ENCODE data around the gene SPRYD3.

SPRYD3 gene

DNA sequence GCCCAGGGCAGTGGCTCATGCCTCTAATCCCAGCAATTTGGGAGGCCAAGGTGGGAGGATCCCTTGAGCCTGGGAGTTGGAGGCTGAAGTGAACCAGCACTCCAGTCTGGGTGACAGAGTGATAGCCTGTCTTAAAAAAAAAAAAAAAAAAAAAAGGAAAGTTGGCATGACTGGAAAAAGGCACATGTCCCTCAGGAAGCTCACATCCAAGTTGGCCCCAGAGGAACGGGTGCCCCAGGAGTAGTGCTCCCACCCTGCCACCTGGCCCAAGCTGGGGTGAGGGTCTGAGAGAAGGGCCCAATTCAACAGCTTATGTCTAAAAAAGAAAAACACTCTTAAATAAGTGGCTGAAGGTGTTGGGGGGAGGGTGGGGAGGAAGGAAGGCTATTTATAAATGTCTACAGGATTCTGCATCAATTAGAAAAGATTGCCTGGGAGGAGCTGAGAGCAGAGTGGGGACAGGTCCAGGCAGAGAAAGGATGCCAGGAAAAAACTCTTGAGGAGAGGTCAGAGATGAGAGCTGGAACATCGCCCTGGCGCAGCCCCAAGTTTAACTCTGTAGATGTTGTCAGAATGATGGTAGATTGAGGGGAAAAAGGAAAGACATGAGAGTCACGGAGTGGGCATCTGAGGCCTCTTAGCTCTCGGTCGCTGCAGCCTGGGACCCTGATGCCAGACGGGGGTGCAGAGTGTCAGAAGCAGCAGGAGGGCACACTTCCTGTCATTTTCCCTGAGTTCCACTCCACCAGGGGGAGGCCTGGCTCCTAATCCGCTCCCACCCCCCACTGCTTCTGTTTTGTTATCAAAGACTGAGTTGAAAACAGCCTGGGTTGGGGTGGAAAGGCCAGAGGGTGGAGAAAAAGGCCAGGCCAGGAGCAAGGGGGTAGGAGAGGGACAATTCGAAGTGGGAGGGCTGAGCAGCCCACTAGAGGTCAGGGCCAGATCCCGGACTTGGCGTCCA, 7.3 kb downstream of the SPRYD3 start:
- Histone ChIP-seq H3K36me3 (ENCODE audit: insufficient read depth, low read length) (peaks cover 61% of the 10 kb centered on the region), H3K4me1 (ENCODE audit: insufficient read depth, low read length) (peaks cover 41% of the 10 kb centered on the region), H3K27me3 (ENCODE audit: control insufficient read depth in 1 of 2, insufficient read depth in 2 of 2, low read length in 2 of 2) (no peaks in the 10 kb centered on the region), H3K27ac (ENCODE audit: low read depth, low read length) (peak overlapping the region; percentile 57), H3K4me3 (ENCODE audit: low read depth in 1 of 2, low read length in 2 of 2) (no peak overlapping the region), H3K9me3 (ENCODE audit: low read length) (no peaks in the 10 kb centered on the region), H3K9ac (ENCODE audit: low read length) (no peak overlapping the region)

DNA sequence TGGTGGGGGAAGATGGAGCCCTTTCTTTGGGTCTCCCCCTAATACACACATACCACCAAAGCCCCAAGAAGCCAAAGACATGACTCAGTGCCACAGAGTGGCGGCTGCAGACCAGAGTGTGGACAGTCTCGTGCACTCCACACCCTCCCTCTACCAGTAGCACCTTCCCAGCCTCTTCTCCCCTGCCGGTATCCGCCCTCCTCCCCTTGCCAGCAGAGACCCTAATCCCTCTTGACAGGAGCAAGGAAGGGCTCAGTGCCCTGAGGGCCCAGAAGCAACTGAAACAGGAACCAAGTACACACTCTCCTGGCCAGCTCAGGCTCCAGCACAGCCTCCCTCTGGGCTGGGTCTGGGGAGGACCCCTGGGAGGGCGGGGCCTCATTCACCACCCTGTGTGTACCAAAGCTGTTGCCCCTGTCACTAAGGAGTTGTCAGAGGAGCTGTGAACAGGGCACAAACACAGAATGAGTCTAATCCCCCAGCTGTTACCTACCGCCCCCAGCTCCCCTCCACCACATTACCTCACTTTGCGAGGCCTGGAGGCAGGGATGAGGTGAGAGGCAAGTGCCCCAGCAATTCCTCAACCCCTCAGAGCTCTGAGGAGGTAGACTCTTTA, 8.2 kb downstream of the SPRYD3 start:
- no peaks in the 10 kb centered on the region for H3K9me3 ChIP-seq (ENCODE audit: low read length)
- no peak overlapping the region for H3K9ac ChIP-seq (ENCODE audit: low read length)
- H3K27ac ChIP-seq (ENCODE audit: low read depth, low read length): peak overlapping the region; percentile 30
- peaks cover 58% of the 10 kb centered on the region for H3K36me3 ChIP-seq (ENCODE audit: insufficient read depth, low read length)
- no peaks in the 10 kb centered on the region for H3K27me3 ChIP-seq (ENCODE audit: control insufficient read depth in 1 of 2, insufficient read depth in 2 of 2, low read length in 2 of 2)
- peaks cover 47% of the 10 kb centered on the region for H3K4me1 ChIP-seq (ENCODE audit: insufficient read depth, low read length)
- no peak overlapping the region for H3K4me3 ChIP-seq (ENCODE audit: low read depth in 1 of 2, low read length in 2 of 2)

DNA sequence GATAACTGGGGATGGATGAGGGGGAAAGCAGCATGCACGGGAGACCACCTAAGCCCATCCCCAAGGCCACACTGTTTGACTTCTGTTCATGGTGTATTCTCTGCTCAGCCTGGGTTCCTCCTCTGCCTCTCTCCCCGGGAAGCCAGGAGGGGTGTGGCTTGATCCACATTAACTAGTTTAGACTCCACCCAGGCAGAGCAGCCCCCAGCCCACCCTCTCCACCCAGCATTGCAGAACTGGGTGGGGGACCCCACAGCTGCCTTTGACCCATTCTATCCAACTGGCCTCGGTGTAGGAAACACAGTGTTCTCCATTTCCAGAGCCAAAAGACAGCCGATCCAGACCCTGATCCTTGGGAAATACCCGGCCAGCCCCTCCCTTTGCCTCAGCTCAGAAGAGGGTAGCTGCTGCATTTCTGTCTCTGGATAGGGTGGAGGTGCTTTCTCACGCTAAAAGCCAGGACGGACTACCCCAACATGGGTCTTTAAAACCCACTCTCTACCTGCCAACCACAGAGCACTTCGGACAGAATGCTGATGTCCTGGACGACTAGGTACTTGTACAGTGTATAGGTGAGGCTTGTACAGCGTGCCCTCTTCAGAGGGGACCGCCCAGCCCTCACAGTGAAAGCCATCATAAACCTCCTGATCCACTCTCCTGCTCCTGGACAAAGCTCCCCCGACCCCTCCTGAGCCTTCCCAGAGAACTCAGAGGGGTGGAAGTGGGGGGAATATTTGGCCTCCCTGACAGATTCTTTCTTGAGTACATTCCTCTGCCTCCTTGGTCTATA, 9.4 kb downstream of the SPRYD3 start:
- Histone ChIP-seq H3K27ac (ENCODE audit: low read depth, low read length) (no peak overlapping the region), H3K9ac (ENCODE audit: low read length) (no peak overlapping the region), H3K4me3 (ENCODE audit: low read depth in 1 of 2, low read length in 2 of 2) (no peak overlapping the region), H3K4me1 (ENCODE audit: insufficient read depth, low read length) (peaks cover 47% of the 10 kb centered on the region), H3K27me3 (ENCODE audit: control insufficient read depth in 1 of 2, insufficient read depth in 2 of 2, low read length in 2 of 2) (no peaks in the 10 kb centered on the region), H3K36me3 (ENCODE audit: insufficient read depth, low read length) (peaks cover 57% of the 10 kb centered on the region), H3K9me3 (ENCODE audit: low read length) (no peaks in the 10 kb centered on the region)

DNA sequence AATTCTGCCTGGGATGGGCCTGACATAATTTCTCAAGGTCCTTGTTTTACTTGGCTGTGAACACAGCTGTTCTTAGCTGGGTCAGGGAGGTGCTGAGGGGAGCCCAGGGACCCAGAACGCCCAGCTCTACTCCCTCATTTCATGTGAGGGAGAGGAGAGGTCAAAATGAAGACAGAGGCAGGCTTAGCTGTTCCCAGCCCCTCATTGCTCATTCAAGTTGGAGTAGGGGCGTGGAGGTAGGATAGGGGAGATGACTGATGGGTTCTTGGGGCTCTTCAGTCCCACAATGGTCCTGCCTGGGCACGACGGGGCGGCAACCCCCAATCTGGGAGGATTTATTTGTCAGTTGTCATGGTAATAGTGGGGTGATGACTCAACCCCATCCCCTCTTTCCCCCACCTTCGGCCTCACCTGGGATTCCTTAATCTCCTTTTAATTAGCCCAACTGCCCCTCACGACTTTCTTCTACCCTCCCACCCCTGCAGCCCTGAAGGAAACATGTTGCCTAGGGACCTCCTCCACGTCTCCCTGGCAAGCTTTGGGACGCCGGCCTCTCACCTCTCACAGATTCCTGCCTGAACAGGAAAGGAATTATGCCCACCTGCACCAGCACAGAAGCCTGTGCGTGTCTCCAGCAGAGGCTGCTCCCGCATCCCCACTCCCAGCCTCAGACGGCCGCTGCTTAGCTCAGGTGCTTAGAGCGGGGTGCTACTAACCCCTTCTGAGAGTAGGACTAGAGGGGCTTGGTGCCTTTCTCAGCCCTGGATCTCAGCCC, 10.2 kb downstream of the SPRYD3 start:
- H3K4me3 ChIP-seq (ENCODE audit: low read depth in 1 of 2, low read length in 2 of 2): no peak overlapping the region
- H3K4me1 ChIP-seq (ENCODE audit: insufficient read depth, low read length): peaks cover 40% of the 10 kb centered on the region
- H3K27ac ChIP-seq (ENCODE audit: low read depth, low read length): peak overlapping the region; percentile 43
- no peak overlapping the region for H3K9ac ChIP-seq (ENCODE audit: low read length)
- H3K27me3 ChIP-seq (ENCODE audit: control insufficient read depth in 1 of 2, insufficient read depth in 2 of 2, low read length in 2 of 2): no peaks in the 10 kb centered on the region
- H3K9me3 ChIP-seq (ENCODE audit: low read length): no peaks in the 10 kb centered on the region
- peaks cover 55% of the 10 kb centered on the region for H3K36me3 ChIP-seq (ENCODE audit: insufficient read depth, low read length)

DNA sequence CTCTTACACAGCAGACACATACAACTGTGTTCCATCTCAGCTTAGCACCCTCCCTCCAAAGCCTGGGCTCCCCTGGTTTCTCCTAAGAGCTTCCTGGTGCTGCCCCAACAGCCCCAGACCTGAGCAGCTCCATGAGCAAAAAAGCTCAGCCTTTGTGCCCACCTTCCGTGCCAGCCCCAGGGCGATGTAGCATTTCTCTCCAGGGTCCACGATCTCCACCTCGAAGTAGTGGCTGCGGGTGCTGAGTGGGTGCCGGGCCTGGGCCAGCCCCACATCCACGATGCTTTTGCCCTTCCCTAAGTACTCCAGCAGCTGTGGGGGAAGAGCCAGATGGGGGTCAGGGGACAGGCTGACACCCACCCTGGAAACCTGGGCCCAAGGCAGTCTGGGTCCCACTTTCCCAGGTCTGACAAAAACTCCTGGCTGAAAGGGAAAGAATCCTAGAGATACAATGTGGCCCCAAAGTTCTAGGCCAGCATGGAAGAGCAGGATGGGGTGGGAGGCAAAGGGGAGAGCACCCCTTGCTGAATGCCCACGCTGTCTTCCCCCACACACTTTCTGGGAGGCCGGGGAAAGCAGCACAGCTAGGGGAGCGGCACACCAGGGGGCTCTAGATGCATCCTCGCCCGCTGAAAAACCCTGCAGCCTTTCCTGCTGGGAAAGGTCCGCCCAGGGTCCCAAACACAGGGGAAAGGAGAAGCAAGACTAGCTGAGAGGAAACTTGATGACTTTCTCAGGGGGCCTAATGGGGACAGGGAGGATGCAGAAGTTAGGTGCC, 11.0 kb downstream of the SPRYD3 start:
- H3K9me3 ChIP-seq (ENCODE audit: low read length): no peaks in the 10 kb centered on the region
- H3K36me3 ChIP-seq (ENCODE audit: insufficient read depth, low read length): peaks cover 52% of the 10 kb centered on the region
- H3K9ac ChIP-seq (ENCODE audit: low read length): no peak overlapping the region

DNA sequence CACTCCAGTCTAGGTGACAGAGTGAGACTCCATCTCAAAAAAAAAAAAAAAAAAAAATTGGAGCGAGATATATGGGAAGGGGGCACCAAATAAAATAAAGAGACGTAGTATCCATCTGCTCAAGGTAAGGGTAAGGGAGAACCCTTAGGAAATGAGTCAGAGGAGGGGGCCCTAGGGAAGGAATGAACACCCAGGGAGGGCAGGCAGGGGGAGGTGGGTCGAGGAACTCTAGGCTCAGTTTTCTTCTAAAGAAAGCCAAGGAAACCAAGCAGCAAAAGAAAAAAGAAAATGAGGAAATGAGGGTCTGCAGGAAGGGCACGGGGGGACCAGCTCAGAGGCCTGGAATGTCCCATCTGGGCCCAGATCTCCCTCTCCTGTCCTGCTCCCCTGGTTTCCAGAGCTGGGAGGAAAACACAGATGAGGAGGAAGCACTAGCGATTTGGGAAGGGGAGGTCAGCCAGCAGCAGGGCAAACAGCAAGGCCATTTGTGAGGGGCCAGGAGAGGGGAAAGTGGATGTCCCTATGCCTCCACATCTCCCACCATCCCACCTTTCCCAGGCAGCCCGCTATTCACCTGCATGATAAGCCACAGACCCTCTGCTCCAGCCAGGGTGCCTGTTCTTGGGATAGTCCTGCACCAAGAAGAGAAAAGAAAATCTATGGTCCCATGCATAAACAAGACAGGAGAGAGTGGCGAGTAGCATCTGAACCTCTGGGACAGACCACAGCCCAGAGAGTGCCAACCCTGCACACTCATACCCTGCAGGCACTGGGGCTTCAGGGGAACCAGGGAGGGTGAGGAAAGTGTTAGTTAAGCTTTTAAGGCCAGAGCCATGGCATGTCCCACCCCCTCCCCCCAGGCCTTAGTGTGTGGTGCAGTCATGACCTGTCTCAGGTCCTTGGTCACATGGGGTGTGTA, 11.9 kb downstream of the SPRYD3 start:
- no peak overlapping the region for H3K27ac ChIP-seq (ENCODE audit: low read depth, low read length)
- peaks cover 60% of the 10 kb centered on the region for H3K36me3 ChIP-seq (ENCODE audit: insufficient read depth, low read length)
- no peaks in the 10 kb centered on the region for H3K27me3 ChIP-seq (ENCODE audit: control insufficient read depth in 1 of 2, insufficient read depth in 2 of 2, low read length in 2 of 2)
- H3K9me3 ChIP-seq (ENCODE audit: low read length): no peaks in the 10 kb centered on the region
- no peak overlapping the region for H3K9ac ChIP-seq (ENCODE audit: low read length)
- peaks cover 47% of the 10 kb centered on the region for H3K4me1 ChIP-seq (ENCODE audit: insufficient read depth, low read length)
- no peak overlapping the region for H3K4me3 ChIP-seq (ENCODE audit: low read depth in 1 of 2, low read length in 2 of 2)

More for the DNA sequence above, 11.0 kb downstream of the SPRYD3 start:
- H3K27me3 ChIP-seq (ENCODE audit: control insufficient read depth in 1 of 2, insufficient read depth in 2 of 2, low read length in 2 of 2): no peaks in the 10 kb centered on the region
- no peak overlapping the region for H3K27ac ChIP-seq (ENCODE audit: low read depth, low read length)
- H3K4me1 ChIP-seq (ENCODE audit: insufficient read depth, low read length): peaks cover 44% of the 10 kb centered on the region
- H3K4me3 ChIP-seq (ENCODE audit: low read depth in 1 of 2, low read length in 2 of 2): no peak overlapping the region

DNA sequence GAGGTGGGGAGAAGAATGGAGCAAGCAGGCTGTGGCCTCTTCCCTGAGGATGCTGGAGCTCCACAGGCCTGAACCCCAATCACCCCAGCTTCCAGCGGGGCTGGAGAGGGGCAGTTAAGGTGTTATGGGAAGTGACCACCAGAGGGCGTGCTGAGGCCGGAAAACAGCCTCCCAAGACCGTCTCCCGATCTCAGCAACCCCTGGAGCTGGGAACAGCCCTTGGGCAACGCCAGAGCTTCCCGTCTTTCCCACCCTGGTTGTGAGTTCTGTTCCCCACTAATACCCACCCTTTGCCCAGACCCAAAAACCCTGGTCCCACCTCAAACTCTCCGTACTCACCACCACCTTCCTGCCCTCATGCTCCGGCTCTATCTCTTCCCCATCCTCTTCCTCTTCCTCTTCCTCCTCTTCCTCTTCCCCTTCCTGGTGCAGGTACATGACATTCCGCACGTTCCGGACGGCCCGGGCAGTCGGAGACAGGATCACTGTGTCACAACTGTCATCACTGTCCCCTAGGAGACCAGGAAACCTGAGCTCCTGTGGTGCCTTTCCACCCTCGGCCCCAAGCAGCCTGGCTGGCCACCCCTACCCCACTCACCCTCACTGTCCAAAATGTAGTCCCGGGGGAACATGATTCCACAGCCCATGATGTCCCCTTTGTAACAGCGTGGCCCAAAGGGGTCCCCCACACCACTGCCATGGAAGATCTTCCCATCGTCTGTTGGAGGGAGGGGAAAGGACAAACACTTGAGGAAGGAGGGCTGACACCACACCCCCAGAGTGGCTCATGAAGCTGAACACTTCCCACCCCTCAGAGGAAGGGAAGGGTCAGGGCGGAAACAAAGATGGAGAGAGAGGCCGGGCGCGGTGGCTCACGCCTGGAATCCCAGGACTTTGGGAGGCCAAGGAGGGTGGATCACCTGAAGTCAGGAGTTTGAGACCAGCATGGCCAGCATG, 12.9 kb downstream of the SPRYD3 start:
- Histone ChIP-seq H3K4me3 (ENCODE audit: low read depth in 1 of 2, low read length in 2 of 2) (peak overlapping the region in 1 of 2 donors; percentile 15), H3K4me1 (ENCODE audit: insufficient read depth, low read length) (peaks cover 46% of the 10 kb centered on the region), H3K9me3 (ENCODE audit: low read length) (no peaks in the 10 kb centered on the region), H3K36me3 (ENCODE audit: insufficient read depth, low read length) (peaks cover 61% of the 10 kb centered on the region), H3K9ac (ENCODE audit: low read length) (no peak overlapping the region), H3K27me3 (ENCODE audit: control insufficient read depth in 1 of 2, insufficient read depth in 2 of 2, low read length in 2 of 2) (no peaks in the 10 kb centered on the region), H3K27ac (ENCODE audit: low read depth, low read length) (peak overlapping the region; percentile 36)

DNA sequence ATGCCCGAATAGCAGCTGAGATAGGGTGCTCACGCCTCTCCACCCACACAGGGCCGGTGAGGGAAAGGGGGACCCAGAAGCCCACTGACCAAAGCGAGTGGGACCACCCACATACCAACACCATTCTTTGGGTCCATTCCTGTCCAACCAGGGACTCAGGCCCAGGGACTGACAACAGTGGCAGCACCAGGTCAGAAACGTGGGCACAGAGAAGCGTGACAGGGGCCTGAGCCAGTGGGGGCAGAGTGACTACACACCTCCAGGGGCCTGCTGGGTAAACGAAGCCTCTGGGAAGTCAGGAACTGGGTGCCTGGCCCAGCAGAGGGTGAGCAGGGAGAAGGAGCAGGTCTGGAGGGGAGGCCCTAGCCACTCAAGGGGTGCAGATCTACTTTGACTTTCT, 13.7 kb downstream of the SPRYD3 start:
- Histone ChIP-seq H3K4me3 (ENCODE audit: low read depth in 1 of 2, low read length in 2 of 2) (no peak overlapping the region), H3K36me3 (ENCODE audit: insufficient read depth, low read length) (peaks cover 54% of the 10 kb centered on the region), H3K27ac (ENCODE audit: low read depth, low read length) (no peak overlapping the region), H3K9ac (ENCODE audit: low read length) (no peak overlapping the region), H3K27me3 (ENCODE audit: control insufficient read depth in 1 of 2, insufficient read depth in 2 of 2, low read length in 2 of 2) (no peaks in the 10 kb centered on the region), H3K9me3 (ENCODE audit: low read length) (no peaks in the 10 kb centered on the region), H3K4me1 (ENCODE audit: insufficient read depth, low read length) (peaks cover 44% of the 10 kb centered on the region)

Measured in muscle layer of colon (tissue), 2 donors.